ENCODE data around the gene GRAMD1B. TPM values are rescaled to one million over a fixed set of nuclear protein-coding genes. Genes with fewer than 3 reads are reported as not detected.
A peak's percentile ranks its signal among the peaks of the same experiment; 100 is the strongest.

Gene GRAMD1B
- total RNA-seq, 2 donors from 2014 or later = 0.66 to 3.4 TPM

DNA sequence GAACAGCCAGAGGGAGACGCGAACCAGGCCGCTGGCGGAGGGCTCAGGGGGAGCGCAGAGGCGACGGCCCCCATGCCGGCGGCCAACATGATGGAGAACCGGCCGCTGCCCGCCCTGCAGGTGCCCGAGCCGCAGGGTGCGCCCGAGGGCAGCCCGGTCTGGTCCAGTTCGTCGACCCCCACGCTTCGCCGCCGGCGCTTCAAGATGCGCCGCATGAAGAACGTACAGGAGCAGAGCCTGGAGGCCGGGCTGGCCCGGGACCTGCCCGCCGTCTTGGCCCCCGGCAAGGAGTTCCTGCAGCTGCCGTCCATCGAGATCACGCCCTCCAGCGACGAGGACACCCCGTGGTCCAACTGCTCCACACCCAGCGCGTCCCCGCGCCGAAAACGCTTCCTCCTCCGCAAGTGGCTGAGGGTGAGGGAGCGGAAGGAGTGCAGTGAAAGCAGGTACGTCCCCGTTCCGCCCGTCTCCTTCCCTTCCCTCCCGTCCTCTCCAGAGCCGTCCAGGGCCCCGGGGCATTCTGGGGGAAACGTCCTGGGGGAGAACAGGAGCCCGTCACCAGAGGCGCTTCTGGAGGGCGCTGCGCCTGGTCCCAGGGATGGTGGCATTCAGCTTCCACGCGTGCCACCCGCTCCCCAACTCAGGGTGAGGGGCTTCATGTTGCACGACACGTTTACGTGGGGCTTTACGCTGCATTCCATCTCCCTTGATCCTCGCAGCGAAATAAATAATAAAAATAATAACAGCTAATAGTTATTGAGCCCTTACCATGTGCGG, 840 bp downstream of the GRAMD1B start:
- ATAC-seq (no peak), DNase-seq (peak; percentile 19 to 61 (median 26))
- peaks cover 12% of the 10 kb centered on the region for H3K4me1 ChIP-seq
- WGBS, 2 donors = 3 to 5% methylated on average over 36 to 67 of the region's 68 CpGs
- H3K27ac ChIP-seq = peak overlapping the region in 2 of 4 donors; percentile 36 to 64
- no peaks in the 10 kb centered on the region for H3K9me3 ChIP-seq
- intact Hi-C loops (cut with DNase I) = no loop called here
- TF ChIP-seq, protein P1, sequence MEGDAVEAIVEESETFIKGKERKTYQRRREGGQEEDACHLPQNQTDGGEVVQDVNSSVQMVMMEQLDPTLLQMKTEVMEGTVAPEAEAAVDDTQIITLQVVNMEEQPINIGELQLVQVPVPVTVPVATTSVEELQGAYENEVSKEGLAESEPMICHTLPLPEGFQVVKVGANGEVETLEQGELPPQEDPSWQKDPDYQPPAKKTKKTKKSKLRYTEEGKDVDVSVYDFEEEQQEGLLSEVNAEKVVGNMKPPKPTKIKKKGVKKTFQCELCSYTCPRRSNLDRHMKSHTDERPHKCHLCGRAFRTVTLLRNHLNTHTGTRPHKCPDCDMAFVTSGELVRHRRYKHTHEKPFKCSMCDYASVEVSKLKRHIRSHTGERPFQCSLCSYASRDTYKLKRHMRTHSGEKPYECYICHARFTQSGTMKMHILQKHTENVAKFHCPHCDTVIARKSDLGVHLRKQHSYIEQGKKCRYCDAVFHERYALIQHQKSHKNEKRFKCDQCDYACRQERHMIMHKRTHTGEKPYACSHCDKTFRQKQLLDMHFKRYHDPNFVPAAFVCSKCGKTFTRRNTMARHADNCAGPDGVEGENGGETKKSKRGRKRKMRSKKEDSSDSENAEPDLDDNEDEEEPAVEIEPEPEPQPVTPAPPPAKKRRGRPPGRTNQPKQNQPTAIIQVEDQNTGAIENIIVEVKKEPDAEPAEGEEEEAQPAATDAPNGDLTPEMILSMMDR (IDR thresholded peaks at IDR 0.05) = no peak
- peak in 1 of 3 donors; percentile 42 for TF ChIP-seq POLR2A (IDR thresholded peaks at IDR 0.05)
- peaks cover 0 to 12% of the 10 kb centered on the region in 2 donors for H3K27me3 ChIP-seq
- H3K4me3 ChIP-seq = peak overlapping the region in 1 of 2 donors; percentile 30
- H3K36me3 ChIP-seq (replicated peaks in 1 of 2; ENCODE audit: insufficient read depth in 1 of 2, low read depth in 2 of 2) = no peaks in the 10 kb centered on the region

DNA sequence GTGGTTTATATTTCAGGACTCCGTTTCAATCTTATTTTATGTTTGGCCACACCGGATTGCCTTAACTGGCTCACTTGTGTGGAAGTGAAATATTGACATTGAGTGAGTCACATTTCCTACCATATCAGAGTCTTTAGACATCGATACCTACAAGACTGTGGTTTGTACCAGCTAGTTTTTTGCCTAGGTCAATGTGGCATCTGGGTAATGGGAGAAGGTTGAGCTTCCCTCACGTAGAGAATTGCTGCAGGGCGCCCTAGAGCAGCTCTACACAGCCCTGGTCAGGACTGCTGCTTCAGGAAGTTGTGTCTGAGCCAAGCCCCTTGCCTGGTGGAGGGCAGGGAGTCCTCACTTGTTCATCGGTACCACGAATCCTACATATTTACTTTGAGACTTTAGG, 1.6 kb downstream of the GRAMD1B start:
- H3K9me3 ChIP-seq = no peaks in the 10 kb centered on the region
- 22 to 37% methylated on average over 6 to 7 of the region's 7 CpGs for WGBS, 2 donors
- H3K27me3 ChIP-seq = peaks cover 0 to 12% of the 10 kb centered on the region in 2 donors
- DNase-seq (no peak), ATAC-seq (no peak)
- H3K4me3 ChIP-seq = no peak overlapping the region
- H3K27ac ChIP-seq = no peak overlapping the region
- intact Hi-C loops (cut with DNase I) = no loop called here
- no peaks in the 10 kb centered on the region for H3K36me3 ChIP-seq (replicated peaks in 1 of 2; ENCODE audit: insufficient read depth in 1 of 2, low read depth in 2 of 2)
- H3K4me1 ChIP-seq = peaks cover 12% of the 10 kb centered on the region
- no peak for TF ChIP-seq POLR2A (IDR thresholded peaks at IDR 0.05)

DNA sequence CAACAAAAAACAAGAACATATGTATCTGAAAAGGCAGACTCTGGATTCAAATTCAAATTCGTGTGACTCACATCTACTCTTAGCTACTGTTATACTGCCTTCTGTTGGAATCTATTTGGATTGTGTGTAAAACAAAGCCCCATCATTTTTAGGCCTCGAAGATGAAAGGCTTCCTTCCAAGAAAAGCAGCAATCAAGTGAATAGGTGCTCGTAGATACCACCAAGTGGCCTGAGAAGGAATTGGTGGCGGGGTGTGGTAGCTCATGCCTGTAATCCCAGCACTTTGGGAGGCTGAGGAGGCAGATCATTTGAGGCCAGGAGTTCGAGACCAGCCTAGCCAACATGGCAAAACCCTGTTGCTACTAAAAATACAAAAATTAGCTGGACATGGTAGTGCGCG, 4.2 kb downstream of the GRAMD1B start:
- Histone ChIP-seq H3K27ac (no peak overlapping the region), H3K4me3 (no peak overlapping the region), H3K4me1 (peaks cover 12% of the 10 kb centered on the region), H3K27me3 (peaks cover 0 to 12% of the 10 kb centered on the region in 2 donors), H3K9me3 (no peaks in the 10 kb centered on the region), H3K36me3 (replicated peaks in 1 of 2; ENCODE audit: insufficient read depth in 1 of 2, low read depth in 2 of 2) (no peaks in the 10 kb centered on the region)
- ATAC-seq (no peak), DNase-seq (no peak)
- 69 to 73% methylated on average over 7 of the region's 7 CpGs for WGBS, 2 donors
- TF ChIP-seq, protein P1 (IDR thresholded peaks at IDR 0.05) = no peak
- intact Hi-C loops (cut with DNase I) = no loop called here

DNA sequence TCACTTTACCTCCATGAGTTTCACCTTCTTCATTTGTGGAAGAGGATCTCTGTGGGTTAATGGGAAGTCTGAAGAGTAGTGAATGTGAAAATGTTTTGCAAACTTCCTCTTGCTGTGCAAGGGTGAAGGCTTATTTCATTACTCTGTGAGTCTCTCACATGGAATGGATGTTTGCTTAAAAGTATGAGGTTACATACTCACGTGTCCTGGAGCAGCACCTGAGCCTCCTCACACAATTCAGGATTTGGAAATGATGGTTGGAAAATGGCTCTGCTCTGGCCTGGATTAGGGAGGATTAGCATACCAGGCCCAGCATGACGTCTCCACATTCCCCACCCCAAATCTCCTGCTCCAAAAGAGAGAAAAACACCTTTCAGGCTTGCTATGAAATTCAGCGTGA, 4.8 kb downstream of the GRAMD1B start:
- WGBS, 2 donors = 40 to 55% methylated on average over 3 of the region's 3 CpGs
- Histone ChIP-seq H3K27me3 (peaks cover 0 to 12% of the 10 kb centered on the region in 2 donors), H3K4me3 (no peak overlapping the region), H3K36me3 (replicated peaks in 1 of 2; ENCODE audit: insufficient read depth in 1 of 2, low read depth in 2 of 2) (no peaks in the 10 kb centered on the region), H3K9me3 (no peaks in the 10 kb centered on the region), H3K27ac (no peak overlapping the region), H3K4me1 (peaks cover 12% of the 10 kb centered on the region)
- DNase-seq (no peak), ATAC-seq (no peak)
- TF ChIP-seq, protein P1 (IDR thresholded peaks at IDR 0.05) = no peak
- no peak for TF ChIP-seq POLR2A (IDR thresholded peaks at IDR 0.05)
- intact Hi-C loops (cut with DNase I) = no loop called here

DNA sequence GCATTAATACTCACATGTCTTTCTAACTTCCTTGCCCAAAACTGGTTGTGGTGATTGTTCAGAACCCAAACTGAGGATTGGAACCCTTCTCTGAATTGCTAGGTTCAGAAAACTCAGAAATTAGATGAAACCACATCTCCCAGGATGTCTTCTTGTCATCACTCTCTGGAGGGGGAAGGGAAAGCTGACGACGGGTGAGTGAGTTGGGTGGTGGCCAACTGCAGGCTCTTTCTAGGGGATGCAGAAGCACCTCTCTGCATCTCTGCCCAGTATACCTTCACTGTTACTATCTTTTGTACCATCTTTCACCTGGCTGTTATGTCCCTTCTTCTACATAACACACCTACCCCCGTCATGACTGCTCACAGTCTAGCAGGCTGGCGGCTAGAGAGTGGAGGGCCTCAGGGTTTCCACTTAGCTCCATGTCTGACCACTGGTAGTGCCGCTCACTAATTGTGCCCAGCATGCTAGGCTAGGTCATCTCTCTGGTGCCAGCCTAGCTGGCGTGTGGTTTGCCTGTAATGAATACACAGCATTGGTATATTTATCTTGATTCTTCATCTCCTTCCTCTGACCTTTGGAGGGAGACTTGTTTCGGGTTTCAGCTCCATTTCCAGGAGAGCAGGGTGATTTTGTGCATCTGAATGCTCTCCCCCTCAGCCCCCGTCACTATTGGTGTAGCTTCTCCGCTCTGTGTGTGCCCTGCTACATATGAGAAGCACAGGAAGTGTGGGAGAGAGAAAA, 7.3 kb downstream of the GRAMD1B start:
- no peak overlapping the region for H3K4me3 ChIP-seq
- H3K27ac ChIP-seq = no peak overlapping the region
- DNase-seq (no peak), ATAC-seq (no peak)
- H3K4me1 ChIP-seq = no peaks in the 10 kb centered on the region
- no peaks in the 10 kb centered on the region for H3K36me3 ChIP-seq (replicated peaks in 1 of 2; ENCODE audit: insufficient read depth in 1 of 2, low read depth in 2 of 2)
- intact Hi-C loops (cut with DNase I) = no loop called here
- H3K27me3 ChIP-seq = no peaks in the 10 kb centered on the region
- 74 to 75% methylated on average over 9 of the region's 9 CpGs for WGBS, 2 donors
- no peak for TF ChIP-seq POLR2A (IDR thresholded peaks at IDR 0.05)
- TF ChIP-seq, protein P1 (IDR thresholded peaks at IDR 0.05) = no peak
- H3K9me3 ChIP-seq = no peaks in the 10 kb centered on the region
